ENCODE data around the gene VPS8. TPM values are rescaled to one million over a fixed set of nuclear protein-coding genes. Genes with fewer than 3 reads are reported as not detected.

Gene VPS8
- polyA plus RNA-seq, 2 of the 4 experiments (the other 2 are of a cell fraction), result 10.3 to 30.1 TPM

DNA sequence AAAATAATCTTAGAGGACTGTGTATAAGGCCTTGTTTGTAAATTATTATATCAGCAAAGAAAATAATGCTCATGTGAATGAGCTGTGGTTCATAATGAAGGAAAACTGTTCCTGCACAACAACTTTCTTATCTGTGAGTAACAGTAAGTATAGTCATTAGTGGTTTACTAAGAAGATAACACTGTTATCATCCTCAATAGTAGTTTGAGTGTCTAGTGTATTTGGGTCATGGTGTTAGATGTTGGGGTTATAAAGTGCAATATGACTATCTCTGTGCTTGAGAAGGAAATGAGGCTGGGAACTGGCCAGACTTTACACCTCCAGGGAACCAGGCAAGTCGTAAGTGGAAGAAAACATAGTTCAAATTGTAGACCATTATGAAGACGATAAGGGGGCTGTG, 15.6 kb downstream of the VPS8 start:
- ATAC-seq, result no peak
- ChIA-PET CTCF (interaction anchor here (1.9 kb wide), 1 partner anchor 267 kb away, joined by 4 read pairs; the partner anchor contains the start of gene EPHB3), POLR2A (no interaction called here)
- no peak for TF ChIP-seq JUN (IDR thresholded peaks at IDR 0.05)
- TF ChIP-seq FOXS1 (CRISPR knock-in tag; IDR thresholded peaks at IDR 0.05), result no peak
- TF ChIP-seq JUNB (IDR thresholded peaks at IDR 0.05), result no peak
- no peak for TF ChIP-seq HOXB13 (CRISPR knock-in tag; IDR thresholded peaks at IDR 0.05; ENCODE audit: low read depth)
- TF ChIP-seq HOXB5 (CRISPR knock-in tag; IDR thresholded peaks at IDR 0.05), result no peak
- TF ChIP-seq RCOR1 (IDR thresholded peaks at IDR 0.05; ENCODE audit: low read depth, low read length), result no peak
- no peak for TF ChIP-seq CBX2 (IDR thresholded peaks at IDR 0.05; ENCODE audit: borderline replicate concordance, low read depth)
- no peak for TF ChIP-seq NPAS2 (CRISPR knock-in tag; IDR thresholded peaks at IDR 0.05; ENCODE audit: borderline replicate concordance)
- no peak for TF ChIP-seq HOXA7 (CRISPR knock-in tag; IDR thresholded peaks at IDR 0.05)
- no peak for TF ChIP-seq POLR2AphosphoS2 (conservative IDR thresholded peaks at IDR 0.05; ENCODE audit: low read length)
- no peak for FAIRE-seq
- Histone ChIP-seq H3K27ac (no peak overlapping the region), H3K4me1 (no peaks in the 10 kb centered on the region), H3K9me3 (no peaks in the 10 kb centered on the region), H3K4me2 (no peak overlapping the region), H3K4me3 (no peak overlapping the region)
- WGBS (ENCODE audit: missing lambda C conversion rate), result 93% methylated on average over 2 of the region's 2 CpGs
- DNase-seq (ENCODE audit: low read depth in 1 of 2, low spot score in 1 of 2), result no peak

- TF ChIP-seq CHD4 (IDR thresholded peaks at IDR 0.05; ENCODE audit: borderline replicate concordance) (no peak), FOSB (CRISPR knock-in tag; IDR thresholded peaks at IDR 0.05) (no peak), CTCF (IDR thresholded peaks at IDR 0.05) (no peak), JUN (IDR thresholded peaks at IDR 0.05) (no peak), RFX5 (IDR thresholded peaks at IDR 0.05) (no peak), CBX2 (IDR thresholded peaks at IDR 0.05; ENCODE audit: borderline replicate concordance, low read depth) (no peak), CHD2 (IDR thresholded peaks at IDR 0.05; ENCODE audit: low read length, partially characterized antibody) (no peak), RAD21 (conservative IDR thresholded peaks at IDR 0.05 in 1 of 2, IDR thresholded peaks at IDR 0.05 in 1 of 2) (no peak), KDM1A (IDR thresholded peaks at IDR 0.05; ENCODE audit: low read depth) (no peak), JUNB (IDR thresholded peaks at IDR 0.05) (no peak), NPAS2 (CRISPR knock-in tag; IDR thresholded peaks at IDR 0.05; ENCODE audit: borderline replicate concordance) (no peak), RCOR1 (IDR thresholded peaks at IDR 0.05; ENCODE audit: low read depth, low read length) (no peak), SMC3 (IDR thresholded peaks at IDR 0.05) (no peak)
- TF ChIP-seq, protein P1, sequence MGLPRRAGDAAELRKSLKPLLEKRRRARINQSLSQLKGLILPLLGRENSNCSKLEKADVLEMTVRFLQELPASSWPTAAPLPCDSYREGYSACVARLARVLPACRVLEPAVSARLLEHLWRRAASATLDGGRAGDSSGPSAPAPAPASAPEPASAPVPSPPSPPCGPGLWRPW (IDR thresholded peaks at IDR 0.05), result no peak
- no peak for DNase-seq (ENCODE audit: low read depth in 1 of 2, low spot score in 1 of 2)
- POLR2A ChIA-PET, result no interaction called here
- CTCF ChIA-PET, result no interaction called here
- Histone ChIP-seq H3K9me3 (no peaks in the 10 kb centered on the region), H3K27ac (no peak overlapping the region), H3K4me1 (no peaks in the 10 kb centered on the region), H3K4me3 (no peak overlapping the region), H3K4me2 (no peak overlapping the region)
- ATAC-seq, result no peak
- no peak for FAIRE-seq
Measured at GRCh38 chr3:184832044-184832443, 20.1 kb downstream of the VPS8 start.

GRCh38 chr3:184832903-184833302, 20.9 kb downstream of the VPS8 start:
- DNase-seq (ENCODE audit: low read depth in 1 of 2, low spot score in 1 of 2), result no peak
- FAIRE-seq, result no peak
- H3K27ac ChIP-seq, result no peak overlapping the region
- no peak overlapping the region for H3K4me3 ChIP-seq
- H3K9me3 ChIP-seq, result no peaks in the 10 kb centered on the region
- H3K4me1 ChIP-seq, result no peaks in the 10 kb centered on the region
- TF ChIP-seq HMGXB4 (CRISPR knock-in tag; IDR thresholded peaks at IDR 0.05; ENCODE audit: borderline replicate concordance) (no peak), BCL3 (IDR thresholded peaks at IDR 0.05) (no peak), EHMT2 (IDR thresholded peaks at IDR 0.05; ENCODE audit: low read depth) (no peak), ESRRA (IDR thresholded peaks at IDR 0.05; ENCODE audit: borderline replicate concordance, low read length) (no peak), NFE2L2 (conservative IDR thresholded peaks at IDR 0.05; ENCODE audit: low read length) (no peak)
- TF ChIP-seq, protein P2, sequence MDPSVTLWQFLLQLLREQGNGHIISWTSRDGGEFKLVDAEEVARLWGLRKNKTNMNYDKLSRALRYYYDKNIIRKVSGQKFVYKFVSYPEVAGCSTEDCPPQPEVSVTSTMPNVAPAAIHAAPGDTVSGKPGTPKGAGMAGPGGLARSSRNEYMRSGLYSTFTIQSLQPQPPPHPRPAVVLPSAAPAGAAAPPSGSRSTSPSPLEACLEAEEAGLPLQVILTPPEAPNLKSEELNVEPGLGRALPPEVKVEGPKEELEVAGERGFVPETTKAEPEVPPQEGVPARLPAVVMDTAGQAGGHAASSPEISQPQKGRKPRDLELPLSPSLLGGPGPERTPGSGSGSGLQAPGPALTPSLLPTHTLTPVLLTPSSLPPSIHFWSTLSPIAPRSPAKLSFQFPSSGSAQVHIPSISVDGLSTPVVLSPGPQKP (IDR thresholded peaks at IDR 0.05; ENCODE audit: low read depth, low read length), result no peak
- CTCF ChIA-PET, result no interaction called here
- H3K4me2 ChIP-seq, result no peak overlapping the region
- WGBS (ENCODE audit: missing lambda C conversion rate), result 89% methylated on average over 4 of the region's 4 CpGs
- POLR2A ChIA-PET, result no interaction called here
- ATAC-seq, result no peak

Measured in A549 (cell line).